ENCODE data around the gene MYL5. TPM values are rescaled to one million over a fixed set of nuclear protein-coding genes. Genes with fewer than 3 reads are reported as not detected.

MYL5 gene
- total and polyA plus RNA-seq, 2 of the 4 experiments (the other 2 are of a cell fraction): 9.1 to 16.0 TPM

GRCh38 chr4:648579-649292 is 25.6 kb upstream of the MYL5 start:
- no peak overlapping the region for H3K23ac ChIP-seq (ENCODE audit: low read depth, low read length)
- H4K8ac ChIP-seq (ENCODE audit: low read depth in 2 of 2, low read length in 2 of 2): no peak overlapping the region

More at GRCh38 chr4:648579-649292, 25.6 kb upstream of the MYL5 start:
- Histone ChIP-seq H4K5ac (ENCODE audit: low read depth, low read length) (no peak overlapping the region), H3K4me3 (ENCODE audit: insufficient read depth, low read depth, low read length) (no peak overlapping the region), H3K4me1 (ENCODE audit: control insufficient read depth, insufficient read depth, low read length) (no peaks in the 10 kb centered on the region), H3K79me1 (ENCODE audit: low read depth in 1 of 2, low read length in 2 of 2) (no peaks in the 10 kb centered on the region), H3K27ac (ENCODE audit: insufficient read depth, low read length) (no peak overlapping the region), H2AK9ac (replicated peaks; ENCODE audit: low read depth, low read length, poor library complexity) (no peak overlapping the region), H2AK5ac (ENCODE audit: low read depth, low read length) (no peak overlapping the region), H3K14ac (replicated peaks; ENCODE audit: low read depth, low read length) (no peak overlapping the region), H3K9me3 (ENCODE audit: control insufficient read depth, insufficient read depth, low read length) (peaks cover 3% of the 10 kb centered on the region), H2BK120ac (ENCODE audit: low read depth, low read length) (no peak overlapping the region), H4K91ac (ENCODE audit: insufficient read depth, low read depth, low read length) (no peak overlapping the region), H2AFZ (replicated peaks; ENCODE audit: low read length, poor library complexity) (no peak overlapping the region), H3K36me3 (ENCODE audit: control insufficient read depth, insufficient read depth, low read length) (no peaks in the 10 kb centered on the region), H3K9ac (ENCODE audit: low read depth, low read length) (no peak overlapping the region), H3K18ac (ENCODE audit: low read depth, low read length) (no peak overlapping the region), H3K9me1 (ENCODE audit: insufficient read depth, low read length) (no peaks in the 10 kb centered on the region), H3K4me2 (ENCODE audit: low read depth, low read length) (no peak overlapping the region), H2BK20ac (ENCODE audit: low read depth, low read length) (no peak overlapping the region), H2BK15ac (ENCODE audit: low read depth, low read length) (no peak overlapping the region), H4K20me1 (ENCODE audit: insufficient read depth, low read length) (no peaks in the 10 kb centered on the region), H3K27me3 (ENCODE audit: control insufficient read depth, insufficient read depth, low read length) (peaks cover 11% of the 10 kb centered on the region; the same call in 1 of the 2 replicates), H3K4ac (ENCODE audit: low read depth, low read length) (no peak overlapping the region), H2BK5ac (ENCODE audit: low read depth, low read length, poor library complexity, severe bottlenecking) (no peak overlapping the region), H3K56ac (ENCODE audit: extremely low read depth, insufficient read depth, low read length) (no peak overlapping the region)
- BruUV-seq (replicated peaks): no TSS peak
- TF ChIP-seq CTCF (conservative IDR thresholded peaks at IDR 0.05; ENCODE audit: low read depth, low read length) (no peak), POLR2A (IDR thresholded peaks at IDR 0.05; ENCODE audit: low read depth, low read length) (no peak), MAFK (IDR thresholded peaks at IDR 0.05; ENCODE audit: low read depth, low read length) (no peak)
- in situ Hi-C loops (cut with MboI; ENCODE audit: low sequenced_read_pairs) (no loop called here), dilution Hi-C loops (cut with HindIII; ENCODE audit: low sequenced_read_pairs, unreplicated experiment) (no loop called here), intact Hi-C loops (cut with micrococcal nuclease) (no loop called here)
- no peak for DNase-seq
- no peak for ATAC-seq (ENCODE audit: low read depth)
- ChIA-PET CTCF (no interaction called here), POLR2A (ENCODE audit: unreplicated experiment) (no interaction called here)
- 38% methylated on average over 9 of the region's 28 CpGs; no CpG with 5 or more reads in 1 of the 2 experiments for WGBS, 2 experiments (ENCODE audit: extremely low coverage in 2 of 2, insufficient read length in 1 of 2)

Data from IMR-90 (cell line).